Stimulated activated CD8-positive, alpha-beta memory T cell treated with anti-CD3 and anti-CD28 coated beads, Interleukin-15, amount 100 ng/mL, for 48 hours (primary cell): ENCODE results near the gene CENPS.
"Not testable (repeated sequence)": the region's sequence is repeated elsewhere in the genome, so short reads cannot be mapped to it uniquely, and the experiment has no call there.

Experiments used
- DNase-seq, 2 donors: peaks; one replicate each; pipeline ENCODE4 v3.0.0-alpha.2; 2020; ENCODE audit warnings: low read depth in 2 of 2

Gene CENPS

DNA sequence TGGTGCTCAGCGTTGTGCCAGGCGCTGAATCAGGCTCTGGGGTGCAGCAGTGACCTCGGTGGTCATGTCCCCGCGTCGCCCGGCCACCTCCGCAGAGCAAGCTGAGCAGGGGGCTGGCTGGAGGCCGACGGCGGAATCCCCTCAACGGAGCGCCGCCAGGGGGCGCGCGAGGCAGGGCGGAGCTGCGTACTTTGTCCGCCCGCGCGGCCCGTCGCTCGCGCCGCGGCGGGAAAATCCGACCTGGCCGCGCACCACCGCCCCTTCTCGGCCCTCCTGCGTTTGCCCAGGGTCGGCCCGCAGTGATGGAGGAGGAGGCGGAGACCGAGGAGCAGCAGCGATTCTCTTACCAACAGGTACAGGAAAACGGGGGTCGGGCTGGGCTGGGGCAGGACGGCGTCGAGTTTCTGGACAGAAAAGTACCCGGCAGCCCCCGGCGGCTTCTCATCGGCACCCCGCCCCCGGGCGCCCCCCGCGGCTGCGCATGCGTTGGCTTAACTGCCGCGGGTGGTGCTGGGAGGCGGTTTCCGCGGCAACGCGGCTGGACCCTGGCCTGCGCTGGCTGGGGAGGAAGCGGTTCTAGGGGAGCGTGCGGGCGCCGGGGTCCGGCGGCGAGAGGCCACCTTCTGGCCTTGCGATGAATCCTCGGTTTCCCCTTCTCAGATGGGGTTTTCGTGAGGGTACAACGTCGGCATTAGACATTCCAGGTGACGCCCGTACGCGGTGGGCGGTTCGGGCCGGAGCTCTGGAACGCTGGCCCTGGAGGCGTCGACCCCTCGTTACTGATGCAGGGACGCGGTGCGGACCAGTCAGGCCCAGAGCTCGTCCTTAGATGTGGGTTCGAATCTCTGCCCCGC is at the start of gene CENPS:
Gene CENPS, plus strand, starts transcription at position 218 of the 854 bp plus-strand sequence. Its CDS starts 85 bp downstream, at position 303.
- DNase-seq = peak; percentile 89 to 94

DNA sequence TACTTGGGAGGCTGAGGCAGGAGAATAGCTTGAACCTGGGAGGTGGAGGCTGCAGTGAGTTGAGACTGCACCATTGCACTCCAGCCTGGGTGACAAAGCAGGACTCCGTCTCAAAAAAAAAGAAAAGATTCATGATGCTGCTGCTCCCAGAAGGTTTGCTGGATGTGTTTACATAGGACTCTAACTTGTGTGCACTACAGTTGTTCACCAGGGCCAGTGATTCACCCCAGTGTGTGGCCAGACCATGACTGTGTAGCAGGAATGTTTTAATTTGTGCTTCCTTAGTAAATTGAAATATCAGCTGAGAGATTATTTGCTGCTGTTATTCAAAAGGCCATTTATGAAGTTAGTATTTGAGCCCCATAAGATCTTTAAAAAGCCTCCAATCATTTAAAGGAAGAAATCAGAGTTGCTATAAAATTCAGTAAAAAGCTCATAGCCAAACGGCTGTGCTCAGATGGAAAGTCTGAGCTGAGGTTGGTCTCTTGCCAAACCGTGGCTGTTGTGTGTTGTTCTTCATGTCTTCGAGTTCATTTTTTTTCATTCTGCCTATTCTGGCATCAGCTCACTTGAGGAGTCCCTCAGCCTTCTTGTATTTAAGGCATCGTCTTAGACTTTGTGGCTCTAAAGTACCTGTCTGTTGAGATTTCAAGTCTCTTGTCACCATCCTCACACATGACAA is 49.5 kb upstream of the CENPS start:
- no peak for DNase-seq

DNA sequence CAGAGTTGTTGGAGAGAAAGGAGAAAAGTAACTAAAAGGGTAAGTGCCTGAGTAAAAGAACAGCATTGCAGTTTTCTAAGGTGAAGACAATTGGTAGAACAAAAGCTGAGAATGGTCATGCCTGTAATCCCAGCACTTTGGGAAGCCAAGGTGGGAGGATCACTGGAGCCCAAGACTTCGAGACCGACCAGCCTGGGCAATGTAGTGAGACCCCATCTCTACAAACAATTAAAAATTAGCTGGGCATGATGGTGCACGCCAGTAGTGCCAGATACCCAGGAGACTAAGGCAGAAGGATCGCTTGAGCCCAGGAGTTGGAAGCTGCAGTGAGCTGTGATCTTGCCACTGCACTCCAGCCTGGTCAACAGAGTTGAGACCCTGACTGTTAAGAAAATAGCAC is 46.6 kb upstream of the CENPS start:
- DNase-seq = no peak

DNA sequence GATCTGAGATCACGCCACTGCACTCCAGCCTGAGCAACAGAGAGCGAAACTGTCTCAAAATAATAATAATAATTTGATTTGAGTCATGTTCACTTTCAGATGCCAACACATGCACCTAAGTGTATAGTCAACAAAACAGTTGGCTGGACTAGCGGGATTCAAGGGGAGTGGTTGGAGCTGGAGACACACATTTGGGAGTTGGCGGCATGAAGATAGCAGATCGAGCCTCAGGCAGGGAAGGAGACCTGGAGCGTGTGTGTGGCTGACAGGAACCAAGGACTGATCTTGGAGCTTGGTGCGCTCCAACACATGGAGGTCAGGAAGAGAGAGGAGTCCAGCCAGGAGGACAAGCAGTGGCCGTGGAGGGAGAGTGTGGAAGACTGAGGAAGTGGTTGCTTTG is 46.0 kb upstream of the CENPS start:
- no peak for DNase-seq

DNA sequence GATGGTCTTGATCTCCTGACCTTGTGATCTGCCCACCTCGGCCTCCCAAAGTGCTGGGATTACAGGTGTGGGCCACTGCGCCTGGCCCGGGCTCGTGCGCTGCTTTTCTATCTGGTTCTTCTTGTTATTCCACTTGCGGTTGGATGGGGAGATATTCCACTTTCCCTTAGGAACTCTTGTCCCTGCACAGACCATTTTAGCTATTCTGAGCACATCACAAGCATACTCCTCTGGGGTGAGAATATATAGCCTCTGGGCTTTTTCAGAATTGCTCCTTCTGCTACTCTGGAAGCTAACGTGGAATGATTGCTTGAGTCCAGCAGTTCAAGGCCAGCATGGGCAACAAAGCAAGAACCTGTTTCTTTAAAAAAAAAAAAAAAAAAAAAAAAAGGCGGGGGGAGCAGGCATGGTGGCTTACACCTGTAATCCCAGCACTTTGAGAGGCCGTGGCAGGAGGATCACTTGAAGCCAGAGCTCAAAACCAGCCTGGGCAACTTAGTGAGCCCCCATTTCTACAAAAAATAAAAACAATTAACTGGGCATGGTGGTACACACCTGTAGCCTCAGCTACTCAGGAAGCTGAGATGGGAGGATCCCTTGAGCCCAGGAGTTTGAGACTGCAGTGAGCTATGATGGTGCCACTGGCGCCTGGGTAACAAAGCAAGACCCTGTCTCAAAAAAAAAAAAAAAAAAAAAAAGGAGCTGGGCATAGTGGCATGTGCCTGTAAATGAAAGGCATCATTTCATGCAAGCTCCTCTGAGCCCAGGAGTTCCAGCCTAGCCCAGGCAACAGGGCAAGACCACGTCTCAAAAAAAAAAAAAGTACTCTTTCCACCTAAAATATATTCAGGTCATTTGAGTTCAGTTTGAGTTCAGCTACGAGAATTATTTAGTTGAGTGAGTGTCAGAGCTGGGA is 43.2 kb upstream of the CENPS start:
- DNase-seq = no peak

DNA sequence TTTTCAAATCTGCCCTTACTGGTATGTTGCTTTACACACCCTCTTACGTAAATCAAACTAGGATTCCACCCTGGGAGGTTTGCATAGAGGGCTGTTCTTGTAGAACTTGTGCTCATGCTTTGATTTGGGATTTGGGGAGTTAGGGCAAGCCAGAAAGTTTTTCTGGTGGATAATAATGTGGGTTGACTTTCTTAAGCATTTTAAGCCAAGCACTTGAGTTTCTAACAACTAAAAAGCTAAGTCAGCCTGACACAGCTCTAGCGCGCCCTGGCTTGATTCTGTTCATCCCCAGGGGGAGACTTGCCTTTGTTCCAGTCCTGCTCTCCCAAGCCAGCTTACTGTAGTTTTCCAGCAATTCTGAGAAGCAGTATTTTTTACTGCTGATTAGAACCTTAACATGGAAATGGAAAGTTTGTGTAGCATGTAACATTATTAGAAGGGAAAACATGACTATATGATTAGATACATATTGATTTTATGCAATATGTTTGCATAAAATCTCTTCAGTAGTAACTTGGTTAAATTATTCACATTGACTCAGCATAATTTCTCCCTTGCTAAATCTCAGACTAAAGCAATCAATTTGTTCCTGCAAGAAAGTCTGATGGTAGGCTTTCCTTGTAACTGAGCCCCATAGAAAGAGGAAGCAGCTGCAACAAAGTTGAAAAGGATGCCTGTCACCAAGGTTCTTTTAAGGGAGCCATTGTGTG is 42.4 kb upstream of the CENPS start:
- no peak for DNase-seq

DNA sequence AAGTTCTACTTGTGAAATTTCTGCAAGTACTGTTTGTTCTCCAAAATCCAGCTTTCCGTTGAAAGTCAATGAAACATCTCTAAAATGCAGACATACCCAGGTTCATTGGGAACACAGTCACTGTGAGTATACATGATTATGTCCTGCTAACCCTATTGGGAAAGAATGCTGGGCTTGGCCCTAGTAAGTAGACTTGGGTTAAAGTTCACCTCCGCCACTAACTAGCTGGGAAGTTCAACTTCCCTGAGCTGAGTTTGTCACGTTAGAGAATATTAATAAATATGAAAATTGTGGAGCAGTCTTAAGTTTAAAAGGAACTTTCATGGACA is 41.9 kb upstream of the CENPS start:
- no peak for DNase-seq

DNA sequence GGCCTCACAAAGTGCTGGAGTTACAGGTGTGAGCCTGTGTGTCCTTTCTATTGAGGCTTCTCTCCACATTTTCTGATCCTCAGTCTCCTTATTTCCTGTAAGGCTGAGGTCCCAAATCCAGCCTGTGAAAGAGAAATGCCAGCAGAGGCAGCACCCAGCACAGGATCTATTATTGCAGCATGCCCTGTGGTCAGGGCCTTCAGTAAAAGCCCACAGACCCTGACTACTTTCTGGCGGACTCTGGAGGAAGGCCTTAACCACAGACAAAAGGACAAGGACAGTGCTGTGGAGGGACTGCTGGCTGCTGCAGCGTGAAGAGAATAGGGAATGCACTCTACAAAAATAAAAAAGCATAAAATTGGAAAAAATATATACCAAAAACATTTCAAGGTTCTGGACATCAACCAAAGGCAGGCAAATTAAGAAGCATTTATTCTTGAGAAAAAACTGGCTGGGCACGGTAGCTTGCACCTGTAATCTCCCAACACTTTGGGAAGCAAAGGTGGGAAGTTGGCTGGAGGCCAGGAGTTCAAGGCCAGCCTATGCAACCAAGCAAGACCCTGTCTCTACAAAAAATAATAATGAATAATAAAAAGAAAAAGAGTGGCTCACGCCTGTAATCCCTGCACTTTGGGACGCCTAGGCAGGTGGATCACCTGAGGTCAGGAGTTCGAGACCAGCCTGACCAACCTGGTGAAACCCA is 40.8 kb upstream of the CENPS start:
- no peak for DNase-seq

DNA sequence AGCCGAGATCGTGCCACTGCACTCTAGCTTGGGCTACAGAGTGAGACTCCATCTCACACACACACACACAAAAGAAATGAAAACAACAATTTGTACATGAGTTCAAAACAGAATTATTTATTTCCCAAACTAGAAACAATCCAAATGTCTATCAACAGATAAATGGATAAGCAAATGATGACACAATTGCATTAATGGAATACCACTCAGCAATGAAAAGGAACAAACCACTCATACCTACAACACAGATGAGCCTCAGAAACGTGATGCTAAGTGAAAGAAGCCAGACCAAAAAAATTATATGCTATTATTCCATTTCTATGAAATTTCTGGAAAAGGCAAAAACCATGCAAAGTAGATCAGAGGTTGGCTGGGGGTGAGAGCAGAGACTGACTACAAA is 33.4 kb upstream of the CENPS start:
- DNase-seq = no peak

DNA sequence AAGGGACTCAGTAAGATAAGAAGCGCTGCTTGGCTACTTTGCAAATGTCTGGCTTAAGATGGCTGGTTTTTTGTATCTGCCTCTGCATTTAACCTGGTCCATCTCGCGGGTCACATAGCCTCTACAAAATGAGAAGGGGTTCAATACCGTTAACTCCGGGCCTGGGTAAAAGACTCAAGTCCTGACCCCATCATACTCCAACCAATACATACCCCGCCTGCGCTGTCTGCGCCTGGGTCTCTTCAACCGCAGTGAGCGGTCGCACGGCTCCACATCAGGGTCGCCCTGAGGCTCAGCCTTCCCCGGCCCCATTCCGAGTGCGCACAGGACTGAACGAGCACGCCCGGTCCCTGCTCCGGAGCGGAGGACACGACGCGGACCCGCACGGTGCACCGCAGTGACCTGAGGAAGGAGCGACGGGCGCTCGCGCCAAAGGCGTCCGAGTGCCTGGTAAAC is 31.9 kb upstream of the CENPS start:
- no peak for DNase-seq

DNA sequence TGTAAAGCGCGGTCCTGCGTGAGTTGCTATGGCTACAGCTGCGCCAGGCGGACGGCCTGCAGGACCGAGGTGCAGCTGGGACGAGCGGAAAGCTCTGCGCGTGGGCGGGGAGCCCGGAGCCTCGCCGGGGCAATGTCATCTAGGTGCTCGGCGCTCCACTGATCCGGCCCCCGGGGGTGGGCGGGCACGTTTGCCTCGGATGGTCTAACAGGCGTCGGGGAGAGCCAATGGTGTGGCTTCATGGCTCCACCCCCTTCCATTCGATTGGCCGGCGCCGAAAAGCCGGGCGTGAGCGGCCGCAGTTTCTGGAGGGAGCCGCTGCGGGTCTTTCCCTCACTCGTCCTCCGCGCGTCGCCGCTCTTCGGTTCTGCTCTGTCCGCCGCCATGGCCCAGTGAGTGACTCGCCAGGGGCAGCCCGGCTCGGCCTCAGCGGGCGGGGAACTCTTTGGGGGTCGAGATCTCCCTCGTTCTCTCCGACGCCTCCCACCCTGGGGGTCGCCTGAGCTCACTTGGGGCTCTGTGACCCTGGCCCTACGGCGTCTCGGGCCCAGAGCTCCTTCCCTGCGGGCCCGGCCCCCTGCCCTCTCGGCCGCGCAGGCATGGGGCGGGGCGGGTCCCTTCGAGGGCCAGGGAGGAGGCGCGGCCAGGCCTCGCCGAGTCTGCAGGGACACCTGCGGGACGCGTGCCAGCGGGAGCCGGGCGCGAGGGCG is 31.3 kb upstream of the CENPS start, which contains the start of gene PGD:
Gene PGD, plus strand, starts transcription at position 331 of the 710 bp plus-strand sequence. Its CDS starts 54 bp downstream, at position 385.
- DNase-seq = peak; percentile 99

DNA sequence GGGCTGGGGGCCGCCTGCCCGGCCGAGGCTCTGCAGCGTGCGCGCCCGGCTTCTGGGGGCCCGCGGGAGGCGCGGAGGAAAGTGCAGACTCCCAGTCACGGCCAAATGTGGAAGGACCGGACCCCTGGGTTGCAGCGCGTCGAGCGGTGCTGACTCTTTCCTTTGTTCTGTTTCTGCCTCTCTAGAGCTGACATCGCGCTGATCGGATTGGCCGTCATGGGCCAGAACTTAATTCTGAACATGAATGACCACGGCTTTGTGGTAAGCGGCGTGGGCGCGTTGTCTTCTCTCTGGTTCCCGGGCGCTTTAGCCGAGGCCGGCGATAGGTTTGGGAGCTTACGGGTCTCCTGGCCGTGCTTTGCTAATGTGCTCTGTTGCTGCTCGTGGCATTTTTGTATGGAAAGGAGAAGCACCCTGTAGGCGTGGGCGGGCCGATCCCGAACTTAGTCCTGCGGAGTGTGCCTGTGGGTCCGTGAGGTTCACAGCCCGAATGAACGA is 30.7 kb upstream of the CENPS start:
- DNase-seq = no peak

DNA sequence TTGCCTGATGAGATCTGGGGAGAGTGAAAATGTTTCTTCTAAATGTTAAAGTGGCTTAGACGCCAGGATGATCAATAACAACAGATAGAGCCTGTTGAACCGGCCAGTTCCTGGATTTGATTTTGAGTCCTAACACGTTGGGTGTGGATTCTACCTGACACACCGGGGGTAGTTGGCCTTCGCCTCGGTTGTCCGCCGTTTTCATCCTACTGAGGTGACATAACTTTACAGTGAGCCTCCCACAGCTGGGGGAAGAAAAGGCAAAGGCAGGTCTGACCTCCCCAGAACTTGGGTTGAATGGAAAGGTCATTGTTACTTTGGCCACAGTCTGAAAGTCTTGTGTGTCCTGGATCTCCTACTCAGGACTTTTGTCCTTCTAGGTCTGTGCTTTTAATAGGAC is 30.2 kb upstream of the CENPS start:
- DNase-seq = no peak

DNA sequence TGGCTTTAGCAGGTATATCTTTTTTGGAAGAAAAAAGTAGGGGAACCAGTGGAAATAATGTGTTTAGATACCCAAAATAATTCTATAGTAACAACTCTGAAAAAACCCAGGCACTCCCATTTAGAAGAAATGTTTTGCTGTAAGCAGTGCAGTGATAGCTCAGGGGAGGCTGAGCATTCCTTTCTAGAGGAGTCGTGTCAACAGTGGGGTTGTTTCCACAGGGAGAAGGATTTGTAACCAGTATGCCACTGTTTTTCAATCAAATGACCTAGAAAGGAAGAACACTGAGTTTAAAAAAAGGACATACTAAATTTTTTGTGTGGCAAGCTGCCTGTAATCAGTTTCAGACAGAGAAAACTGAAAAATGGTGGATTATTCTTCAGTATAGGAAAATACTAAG is 29.0 kb upstream of the CENPS start:
- DNase-seq = no peak

DNA sequence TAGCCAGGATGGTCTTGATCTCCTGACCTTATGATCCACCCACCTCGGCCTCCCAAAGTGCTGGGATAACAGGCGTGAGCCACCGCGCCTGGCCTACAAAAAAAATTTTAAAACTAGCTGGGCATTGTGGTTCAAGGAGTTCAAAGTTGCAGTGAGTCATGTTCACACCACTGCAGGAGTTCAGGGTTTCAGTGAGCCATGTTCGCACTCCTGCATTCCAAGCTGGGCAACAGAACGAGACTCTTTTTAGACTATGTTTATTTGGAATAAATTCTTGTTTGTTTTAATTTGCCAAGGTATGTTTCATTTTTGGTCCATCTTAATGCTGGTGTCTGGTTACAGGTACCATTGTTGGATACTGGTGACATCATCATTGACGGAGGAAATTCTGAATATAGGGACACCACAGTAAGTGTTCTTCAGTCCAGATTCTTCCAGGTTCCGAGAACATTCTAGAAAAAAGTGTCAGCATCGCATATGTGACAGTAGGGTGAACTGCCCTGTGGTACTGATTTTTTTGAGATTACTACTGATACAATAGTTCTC is 27.4 kb upstream of the CENPS start:
- no peak for DNase-seq

DNA sequence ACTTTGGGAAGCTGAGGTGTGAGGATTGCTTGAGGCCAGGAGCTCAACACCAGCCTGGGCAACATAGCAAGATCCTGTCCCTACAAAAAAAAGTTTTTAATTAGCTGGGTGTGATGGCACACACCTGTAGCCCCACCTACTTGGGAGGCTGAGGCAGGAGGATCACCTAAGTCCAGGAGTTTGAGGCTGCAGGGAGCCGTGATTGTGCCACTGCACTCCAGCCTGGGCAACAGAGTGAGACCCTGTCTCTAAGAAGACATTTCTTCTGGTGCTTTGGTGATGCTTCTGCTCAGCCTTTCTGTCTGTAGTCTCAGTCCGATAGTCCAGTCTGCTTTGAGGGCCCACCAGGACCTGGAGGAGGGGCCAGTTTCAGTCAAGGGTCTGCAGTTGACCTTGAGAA is 23.0 kb upstream of the CENPS start:
- DNase-seq = no peak

DNA sequence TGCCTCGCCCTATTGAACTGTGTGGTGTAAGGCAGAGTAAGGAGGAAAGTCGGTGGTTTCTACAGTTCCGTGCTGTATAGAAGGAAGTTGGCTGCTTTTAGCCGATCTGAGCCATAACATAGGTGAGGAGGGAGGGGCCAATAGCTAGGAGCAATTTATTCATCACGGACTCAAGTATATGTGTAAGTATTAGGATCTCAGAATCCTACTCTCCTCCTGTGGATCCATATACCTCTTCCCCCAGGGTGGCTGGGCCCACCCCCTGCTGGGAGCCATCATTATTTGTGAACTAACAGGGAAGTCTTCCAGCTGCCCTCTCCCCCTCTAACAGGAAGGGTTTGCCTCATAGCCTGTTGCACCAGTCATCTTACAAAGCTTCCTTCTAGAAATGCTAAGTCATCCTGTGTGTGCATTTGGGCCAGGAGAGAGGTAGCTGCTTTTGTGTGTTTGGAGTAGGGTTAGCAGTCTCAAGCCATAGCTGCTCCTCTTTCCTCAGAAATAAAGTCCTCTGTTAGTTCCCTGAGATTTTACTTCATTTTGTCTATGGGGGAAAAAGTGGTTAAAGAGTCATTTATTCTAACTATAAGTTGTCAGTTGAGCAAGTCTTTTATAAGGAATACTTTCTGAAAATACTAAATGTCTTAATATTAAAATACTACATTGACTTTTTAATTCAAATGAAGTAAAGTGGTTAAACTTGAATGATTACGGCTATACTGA is 14.9 kb upstream of the CENPS start:
- DNase-seq = no peak

DNA sequence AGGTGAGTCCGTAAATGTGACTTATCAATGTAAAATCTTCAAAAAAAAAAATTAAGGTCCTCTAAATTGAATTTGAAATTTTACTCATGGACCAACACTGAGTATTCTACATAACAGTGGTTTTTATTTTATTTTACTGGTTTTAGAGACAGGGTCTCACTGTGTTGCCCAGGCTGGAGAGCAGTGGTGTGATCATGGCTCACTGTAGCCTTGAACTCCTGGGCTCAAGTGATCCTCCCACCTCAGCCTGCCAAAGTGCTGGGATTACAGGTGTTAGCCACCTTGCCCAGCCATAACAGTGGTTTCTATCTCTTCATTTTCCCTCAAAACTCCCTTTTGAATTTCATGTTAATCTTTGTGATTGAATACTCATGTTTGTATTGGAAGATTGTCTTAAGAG is 14.3 kb upstream of the CENPS start:
- not testable (repeated sequence) for DNase-seq

DNA sequence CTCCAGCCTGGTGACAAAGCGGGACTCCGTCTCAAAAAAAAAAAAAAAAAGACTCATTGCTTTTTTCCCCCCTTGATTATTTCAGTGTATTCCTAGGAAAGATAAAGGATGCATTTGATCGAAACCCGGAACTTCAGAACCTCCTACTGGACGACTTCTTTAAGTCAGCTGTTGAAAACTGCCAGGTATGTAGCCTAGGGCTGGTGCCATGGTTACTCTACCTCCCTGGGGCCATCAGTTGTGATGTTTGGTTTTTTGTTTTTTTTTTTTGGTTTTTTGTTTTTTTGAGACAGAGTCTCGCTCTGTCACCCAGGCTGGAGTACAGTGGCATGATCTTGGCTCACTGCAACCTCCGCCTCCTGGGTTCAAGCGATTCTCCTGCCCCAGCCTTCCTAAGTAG is 11.5 kb upstream of the CENPS start:
- not testable (repeated sequence) for DNase-seq
